ENCODE measurements around the gene POLD2.

The POLD2 gene

GRCh38 chr7:44082541-44083207, 40.7 kb downstream of the POLD2 start:
- DNase-seq (ENCODE audit: low spot score), result peak; percentile 99

DNA sequence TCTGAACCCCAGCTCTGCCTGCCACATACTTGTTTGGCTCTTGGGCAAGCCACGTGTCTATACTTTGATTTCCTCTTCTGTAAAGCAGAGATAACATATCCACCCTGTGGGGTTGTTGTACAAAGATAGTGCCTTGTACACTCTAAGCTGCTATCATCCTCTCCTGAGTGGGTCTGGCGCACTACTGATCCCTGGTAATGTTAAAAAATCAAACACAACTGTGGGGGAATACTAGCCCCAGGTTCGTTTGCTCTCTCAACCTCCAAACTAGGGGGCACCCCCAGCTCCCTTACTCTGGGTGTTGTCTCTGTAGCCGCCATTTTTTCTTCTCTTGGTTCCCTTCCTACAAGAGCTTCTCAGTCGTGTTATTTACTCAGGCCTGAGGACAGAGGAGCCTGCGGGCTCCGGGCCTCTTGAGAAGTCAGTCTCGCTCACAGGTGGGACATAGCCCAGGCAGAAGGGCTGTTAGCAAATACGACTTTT, 42.0 kb downstream of the POLD2 start:
- DNase-seq (ENCODE audit: low spot score), result no peak

GRCh38 chr7:44080686-44081265, 42.6 kb downstream of the POLD2 start:
- no peak for DNase-seq (ENCODE audit: low spot score)

DNA sequence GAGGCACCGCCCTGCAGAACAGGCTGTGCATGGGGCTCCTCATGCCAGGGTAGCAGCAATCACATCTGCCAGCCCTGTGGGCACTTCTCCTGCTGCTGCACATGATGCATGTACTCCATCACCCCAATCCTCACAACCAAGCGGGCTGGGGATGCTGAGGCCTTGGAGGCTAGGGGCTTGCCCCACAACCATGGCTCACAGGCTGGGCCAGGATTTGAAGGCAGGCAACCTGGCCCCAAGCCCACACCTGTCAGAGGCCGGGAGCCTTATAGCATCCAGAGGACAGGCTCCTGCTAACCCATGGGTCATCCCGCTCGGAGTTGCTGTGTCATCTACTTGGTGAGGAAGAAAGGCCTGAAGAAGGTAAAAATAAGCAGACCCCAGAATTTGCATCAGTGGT, 43.2 kb downstream of the POLD2 start:
- no peak for DNase-seq (ENCODE audit: low spot score)

DNA sequence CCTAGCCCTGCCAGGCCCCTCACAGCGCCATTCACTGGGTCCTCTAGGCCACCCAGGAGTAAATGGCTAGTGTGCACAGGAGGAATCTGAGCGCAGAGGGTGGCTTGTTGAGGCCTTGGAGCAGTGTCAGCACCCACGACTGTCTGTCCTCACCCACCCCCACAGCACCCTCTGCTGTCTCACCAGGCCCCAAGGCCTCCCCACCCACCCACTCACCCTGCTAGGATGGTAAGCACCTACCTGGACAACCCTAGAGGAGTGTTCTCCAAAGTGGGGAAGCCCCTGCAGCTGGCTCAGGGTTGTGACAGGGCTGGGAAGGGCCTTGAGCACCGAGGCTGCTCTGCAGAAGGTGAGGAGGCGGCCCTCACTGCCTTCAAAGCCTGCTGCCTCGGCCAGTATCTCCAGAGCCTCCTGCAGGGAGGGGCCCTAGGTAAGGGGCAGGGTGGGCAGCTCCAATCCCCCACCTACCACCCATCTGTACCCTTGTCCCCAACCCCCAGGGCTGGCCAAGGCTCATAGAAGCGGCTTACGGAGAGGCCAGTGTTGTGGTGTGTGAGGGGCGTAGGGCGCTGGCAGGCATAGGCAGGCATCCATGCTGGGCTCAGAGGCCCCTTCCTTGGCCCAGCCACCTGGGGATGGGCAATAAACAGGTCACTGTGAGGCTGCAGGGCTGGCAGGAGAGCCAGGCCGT, 43.9 kb downstream of the POLD2 start:
- no peak for DNase-seq (ENCODE audit: low spot score)

DNA sequence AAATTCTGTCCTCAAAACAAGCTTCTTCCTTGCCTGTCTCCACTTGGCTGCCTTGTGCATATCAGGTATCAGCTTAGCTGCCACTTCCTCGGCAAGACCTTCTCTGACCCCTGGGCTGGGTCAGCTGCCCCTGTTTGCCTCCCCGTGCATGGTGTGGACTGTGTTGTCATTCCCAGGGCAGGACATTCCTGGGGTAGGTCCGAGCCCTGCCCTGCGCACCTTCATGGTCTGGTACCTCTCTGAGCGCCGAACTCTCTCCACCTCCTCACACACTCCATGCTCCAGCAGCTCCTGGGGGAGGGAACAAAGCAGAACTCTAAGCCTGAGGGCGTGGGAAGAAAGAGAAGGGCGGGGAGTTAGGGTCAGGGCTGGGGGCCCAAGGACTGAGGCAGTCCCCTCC, 44.8 kb downstream of the POLD2 start:
- DNase-seq (ENCODE audit: low spot score), result no peak

DNA sequence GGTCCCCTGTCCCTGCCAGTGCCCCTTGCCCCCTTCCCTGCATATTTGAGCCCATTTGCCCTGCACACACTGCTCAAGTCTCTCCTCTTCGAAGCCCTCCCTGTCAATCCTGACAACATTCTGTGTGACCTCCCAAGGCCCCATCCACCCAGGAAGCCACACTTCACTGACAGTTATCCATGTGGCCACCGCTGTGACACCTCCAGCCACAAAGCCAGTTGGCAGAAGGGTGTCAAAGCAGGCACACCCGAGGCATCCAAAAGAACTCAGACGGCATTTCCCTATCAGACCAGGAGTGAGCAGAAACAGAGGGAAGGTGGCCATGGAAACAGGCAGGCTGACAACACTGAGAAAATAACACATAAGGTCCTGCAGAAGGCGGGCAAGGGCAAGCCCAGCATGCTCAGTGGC, 45.7 kb downstream of the POLD2 start:
- DNase-seq (ENCODE audit: low spot score), result no peak

GRCh38 chr7:44077061-44077460, 46.3 kb downstream of the POLD2 start:
- DNase-seq (ENCODE audit: low spot score), result no peak

DNA sequence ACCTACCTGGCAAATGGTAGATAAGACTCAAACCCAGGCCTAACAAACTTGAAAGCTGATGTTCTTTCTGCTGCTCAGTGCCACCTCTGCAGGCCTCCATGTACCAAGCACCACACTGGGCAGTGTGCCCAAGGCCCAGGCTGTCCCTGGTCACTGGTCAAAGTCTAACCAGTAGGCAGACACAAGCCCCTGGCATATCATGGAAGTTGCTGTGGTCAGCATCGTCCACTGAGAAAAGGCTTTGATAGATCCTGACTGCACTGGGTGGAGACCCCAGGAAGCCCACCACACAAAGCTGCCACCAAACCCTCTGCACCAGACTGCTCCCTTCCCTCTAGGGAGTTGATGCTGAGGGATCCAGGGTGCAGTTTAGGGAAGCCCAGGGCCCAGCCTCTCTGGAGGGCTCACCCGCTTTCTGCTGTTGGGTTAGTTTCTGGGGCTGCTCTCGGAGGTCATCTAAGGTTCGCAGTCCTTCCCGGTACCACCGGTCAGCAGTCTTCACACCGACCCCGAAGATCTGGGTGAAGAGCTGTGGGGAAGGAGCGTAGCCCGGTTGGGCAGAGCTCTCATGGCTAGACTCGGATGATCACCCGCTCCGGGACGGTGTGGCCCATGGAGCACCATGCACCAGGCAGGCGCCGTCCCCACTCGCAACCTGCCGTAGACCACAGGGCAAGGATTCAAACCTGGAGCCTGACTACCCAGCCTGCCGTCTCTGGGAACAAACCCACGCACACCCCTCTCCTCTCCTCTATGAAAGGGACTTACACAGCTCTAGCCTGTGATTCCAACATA, 47.0 kb downstream of the POLD2 start:
- DNase-seq (ENCODE audit: low spot score), result no peak

GRCh38 chr7:44075296-44076075, 47.9 kb downstream of the POLD2 start:
- DNase-seq (ENCODE audit: low spot score), result no peak

DNA sequence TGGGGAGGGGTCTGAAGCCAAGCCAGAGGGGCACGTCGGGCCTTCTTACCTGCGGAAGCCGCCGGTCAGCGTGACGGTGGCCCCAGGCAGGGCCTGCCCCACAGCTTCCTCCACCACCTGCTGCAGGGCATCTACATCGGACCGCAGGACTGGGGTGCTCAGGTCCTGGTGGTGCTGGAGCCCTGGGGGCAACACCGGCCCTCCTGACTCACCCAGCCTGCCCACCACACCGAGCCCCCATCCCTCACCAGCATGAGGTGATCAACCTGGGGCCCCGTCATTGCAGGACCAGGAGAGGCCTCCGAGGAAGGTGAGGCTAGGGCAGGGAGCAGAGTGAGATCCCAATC, 49.0 kb downstream of the POLD2 start:
- no peak for DNase-seq (ENCODE audit: low spot score)

- DNase-seq (ENCODE audit: low spot score), result peak; percentile 88
Measured at GRCh38 chr7:44073664-44074348, 49.5 kb downstream of the POLD2 start.

DNA sequence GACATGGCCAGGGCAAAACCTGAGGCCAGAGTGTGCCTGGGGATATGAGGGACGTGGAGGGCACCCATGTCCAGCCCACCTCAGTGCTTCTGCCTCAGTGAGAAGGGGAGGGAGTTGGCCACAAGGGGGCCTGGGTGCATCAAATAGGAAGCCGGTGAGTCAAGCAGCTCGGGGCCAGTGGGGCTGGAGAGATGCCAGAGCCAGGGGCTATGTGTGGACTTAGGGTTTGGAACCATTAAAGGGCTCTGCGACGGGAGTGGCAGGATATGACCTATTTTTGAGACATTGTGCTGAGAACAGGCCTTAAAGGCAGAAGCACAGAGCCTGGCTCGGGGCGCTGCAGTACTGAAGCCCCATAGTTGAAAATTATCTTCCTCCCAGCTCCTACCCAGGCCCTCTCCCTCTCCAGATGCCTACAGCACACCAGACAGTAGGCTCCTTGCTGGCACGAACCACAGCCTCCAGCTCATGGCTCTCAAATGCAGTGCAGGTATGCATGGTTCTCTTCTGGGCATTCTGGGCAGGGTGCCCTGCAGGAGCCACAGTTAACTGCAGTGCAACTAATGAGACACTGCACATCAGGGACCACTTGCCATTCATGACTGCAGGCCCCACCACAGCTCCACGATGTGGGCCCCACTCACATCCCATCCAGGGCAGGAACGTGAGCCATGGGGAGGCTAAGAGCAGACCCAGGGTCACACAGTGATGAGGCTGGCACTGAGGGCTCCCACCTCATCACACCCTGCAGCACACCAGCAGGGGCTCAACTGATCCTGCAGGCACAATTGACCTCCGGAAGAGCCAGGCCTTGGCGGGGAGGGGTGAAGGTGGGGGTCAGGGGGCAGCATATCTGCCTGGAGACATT, 50.8 kb downstream of the POLD2 start:
- peak; percentile 68 for DNase-seq (ENCODE audit: low spot score)

GRCh38 chr7:44071726-44072363, 51.5 kb downstream of the POLD2 start:
- no peak for DNase-seq (ENCODE audit: low spot score)

DNA sequence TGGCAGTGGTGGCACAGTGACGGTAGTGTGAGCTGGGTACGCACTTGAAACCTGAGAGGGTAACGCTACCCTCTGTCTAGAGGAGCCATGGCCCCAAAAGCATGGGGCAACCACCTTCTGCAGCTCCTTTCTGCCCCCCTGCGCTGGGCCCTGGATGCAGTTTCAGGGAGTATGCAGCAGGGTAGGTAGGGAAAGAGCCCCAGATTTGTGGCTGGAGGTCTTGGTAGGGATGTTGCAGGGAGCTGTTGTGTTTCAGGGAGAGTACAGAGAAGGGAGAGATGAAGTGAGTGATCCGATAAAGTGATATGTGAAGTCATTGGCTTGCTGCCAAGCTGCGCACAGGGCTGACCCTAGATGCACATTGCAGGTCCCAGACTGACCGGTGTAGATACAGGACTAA, 55.3 kb downstream of the POLD2 start:
- no peak for DNase-seq (ENCODE audit: low spot score)

DNA sequence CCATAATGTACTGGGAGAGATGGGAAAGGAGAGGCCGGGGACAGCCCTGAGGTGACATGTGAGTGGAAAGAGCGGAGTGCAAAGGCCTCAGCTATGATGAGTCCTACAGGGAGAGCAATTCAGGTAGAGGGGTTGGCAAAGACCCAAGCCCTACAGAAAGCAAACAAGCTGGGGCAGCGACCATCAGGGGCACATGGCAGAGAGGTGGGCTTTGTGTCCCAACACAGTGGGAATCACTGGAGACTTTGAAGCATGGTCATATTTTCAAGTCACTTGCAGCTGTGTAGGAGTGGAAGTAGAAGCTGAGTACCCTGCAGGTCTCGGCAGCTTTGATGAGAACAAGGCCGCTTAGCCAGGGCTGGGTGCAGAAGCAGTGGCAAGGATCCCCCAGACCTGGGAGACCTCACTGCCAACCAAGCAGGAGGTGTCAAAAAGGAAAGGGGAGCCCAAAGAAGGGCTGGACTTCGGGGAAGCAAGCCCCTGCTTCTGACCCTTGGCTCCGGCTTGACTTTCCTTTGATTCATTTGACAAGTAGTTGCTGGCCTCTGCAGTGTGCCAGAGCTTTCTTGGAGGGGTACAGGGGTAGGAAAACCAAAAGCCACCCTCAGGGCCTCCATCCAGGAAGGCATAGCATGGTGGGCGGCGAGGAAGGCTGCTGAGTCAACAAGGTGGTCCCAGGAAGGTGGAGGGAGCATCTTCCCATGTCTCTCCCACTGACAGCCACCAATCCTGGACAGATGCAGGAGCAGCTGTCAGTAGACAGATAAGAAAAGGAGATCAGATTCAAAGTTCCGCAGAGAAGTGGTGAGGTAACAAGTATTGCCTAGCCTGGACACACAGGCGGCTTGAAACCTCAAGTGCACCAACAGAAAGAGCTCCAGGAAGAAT, 56.0 kb downstream of the POLD2 start:
- DNase-seq (ENCODE audit: low spot score), result no peak

GRCh38 chr7:44066494-44067063, 56.8 kb downstream of the POLD2 start:
- no peak for DNase-seq (ENCODE audit: low spot score)

- DNase-seq (ENCODE audit: low spot score), result no peak
Measured at GRCh38 chr7:44066111-44066460, 57.3 kb downstream of the POLD2 start.

All from Ammon's horn (tissue), 1 donor.